ENCODE results near the gene MED7.

DNA sequence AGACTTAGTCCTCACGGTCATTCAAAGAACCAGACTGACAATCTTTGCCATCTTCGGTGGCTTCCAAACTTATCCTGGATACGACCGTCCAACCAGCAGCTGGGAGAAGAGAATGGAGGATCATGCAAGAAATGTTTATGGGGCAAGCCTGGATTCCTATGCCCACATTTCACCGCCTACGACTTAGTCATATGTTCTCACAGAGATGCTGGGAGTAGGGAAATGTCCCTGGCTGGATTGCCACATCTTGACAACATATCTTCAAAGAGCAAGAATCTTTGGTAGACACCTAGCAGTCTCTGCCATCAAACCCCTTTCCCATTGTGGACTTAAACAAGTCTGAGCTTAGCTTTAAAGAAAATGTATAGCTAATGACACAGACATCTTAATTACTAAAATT lies 5.0 kb downstream of the MED7 start:
- TF ChIP-seq, protein P1, sequence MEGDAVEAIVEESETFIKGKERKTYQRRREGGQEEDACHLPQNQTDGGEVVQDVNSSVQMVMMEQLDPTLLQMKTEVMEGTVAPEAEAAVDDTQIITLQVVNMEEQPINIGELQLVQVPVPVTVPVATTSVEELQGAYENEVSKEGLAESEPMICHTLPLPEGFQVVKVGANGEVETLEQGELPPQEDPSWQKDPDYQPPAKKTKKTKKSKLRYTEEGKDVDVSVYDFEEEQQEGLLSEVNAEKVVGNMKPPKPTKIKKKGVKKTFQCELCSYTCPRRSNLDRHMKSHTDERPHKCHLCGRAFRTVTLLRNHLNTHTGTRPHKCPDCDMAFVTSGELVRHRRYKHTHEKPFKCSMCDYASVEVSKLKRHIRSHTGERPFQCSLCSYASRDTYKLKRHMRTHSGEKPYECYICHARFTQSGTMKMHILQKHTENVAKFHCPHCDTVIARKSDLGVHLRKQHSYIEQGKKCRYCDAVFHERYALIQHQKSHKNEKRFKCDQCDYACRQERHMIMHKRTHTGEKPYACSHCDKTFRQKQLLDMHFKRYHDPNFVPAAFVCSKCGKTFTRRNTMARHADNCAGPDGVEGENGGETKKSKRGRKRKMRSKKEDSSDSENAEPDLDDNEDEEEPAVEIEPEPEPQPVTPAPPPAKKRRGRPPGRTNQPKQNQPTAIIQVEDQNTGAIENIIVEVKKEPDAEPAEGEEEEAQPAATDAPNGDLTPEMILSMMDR (conservative IDR thresholded peaks at IDR 0.05), result no peak
- no peak for TF ChIP-seq ZFX (IDR thresholded peaks at IDR 0.05)

All from C4-2B (cell line).